ENCODE data around the gene CDH5. TPM values are rescaled to one million over a fixed set of nuclear protein-coding genes. Genes with fewer than 3 reads are reported as not detected.

Gene CDH5
- total and polyA plus RNA-seq, 2 of the 4 experiments (the other 2 are of a cell fraction): not detected

DNA sequence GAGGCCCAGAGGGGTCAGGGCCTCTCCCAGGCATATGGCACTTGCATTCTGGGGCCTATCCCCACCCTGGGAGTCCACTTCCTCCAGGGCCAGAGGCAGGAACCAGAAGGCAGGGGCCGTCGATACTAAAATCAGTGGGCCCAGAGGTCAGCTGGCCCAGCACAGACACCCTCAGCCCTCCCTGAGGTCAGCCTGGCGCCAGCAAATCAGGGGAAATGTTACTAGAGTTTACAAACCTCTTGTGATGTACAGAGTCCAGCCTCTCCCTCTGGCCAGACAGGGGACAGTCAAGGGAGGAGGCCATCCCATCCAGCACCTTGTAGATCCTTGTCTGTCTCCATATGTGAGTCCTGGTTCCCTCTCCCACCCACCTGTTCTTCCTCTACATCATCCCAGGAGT is 10.8 kb downstream of the CDH5 start:
- H2BK20ac ChIP-seq (ENCODE audit: low read depth, low read length): no peak overlapping the region
- DNase-seq (no peak), ATAC-seq (ENCODE audit: low read depth) (no peak)
- TF ChIP-seq ELK1 (IDR thresholded peaks at IDR 0.05; ENCODE audit: borderline replicate concordance, low read depth, low read length) (no peak), SMC3 (IDR thresholded peaks at IDR 0.05; ENCODE audit: low read depth, low read length) (no peak), FOS (IDR thresholded peaks at IDR 0.05; ENCODE audit: low read depth, low read length) (no peak), CHD1 (IDR thresholded peaks at IDR 0.05; ENCODE audit: low read depth, low read length) (no peak), CEBPB (IDR thresholded peaks at IDR 0.05; ENCODE audit: low read depth, low read length) (no peak), MAZ (IDR thresholded peaks at IDR 0.05; ENCODE audit: borderline replicate concordance, low read depth, low read length) (no peak), RCOR1 (IDR thresholded peaks at IDR 0.05; ENCODE audit: insufficient replicate concordance, low read length) (no peak), MAFK (IDR thresholded peaks at IDR 0.05; ENCODE audit: low read depth, low read length) (no peak), POLR2A (IDR thresholded peaks at IDR 0.05; ENCODE audit: low read depth, low read length) (no peak), NFE2L2 (IDR thresholded peaks at IDR 0.05; ENCODE audit: low read depth, low read length) (no peak)
- TF ChIP-seq, protein P1, sequence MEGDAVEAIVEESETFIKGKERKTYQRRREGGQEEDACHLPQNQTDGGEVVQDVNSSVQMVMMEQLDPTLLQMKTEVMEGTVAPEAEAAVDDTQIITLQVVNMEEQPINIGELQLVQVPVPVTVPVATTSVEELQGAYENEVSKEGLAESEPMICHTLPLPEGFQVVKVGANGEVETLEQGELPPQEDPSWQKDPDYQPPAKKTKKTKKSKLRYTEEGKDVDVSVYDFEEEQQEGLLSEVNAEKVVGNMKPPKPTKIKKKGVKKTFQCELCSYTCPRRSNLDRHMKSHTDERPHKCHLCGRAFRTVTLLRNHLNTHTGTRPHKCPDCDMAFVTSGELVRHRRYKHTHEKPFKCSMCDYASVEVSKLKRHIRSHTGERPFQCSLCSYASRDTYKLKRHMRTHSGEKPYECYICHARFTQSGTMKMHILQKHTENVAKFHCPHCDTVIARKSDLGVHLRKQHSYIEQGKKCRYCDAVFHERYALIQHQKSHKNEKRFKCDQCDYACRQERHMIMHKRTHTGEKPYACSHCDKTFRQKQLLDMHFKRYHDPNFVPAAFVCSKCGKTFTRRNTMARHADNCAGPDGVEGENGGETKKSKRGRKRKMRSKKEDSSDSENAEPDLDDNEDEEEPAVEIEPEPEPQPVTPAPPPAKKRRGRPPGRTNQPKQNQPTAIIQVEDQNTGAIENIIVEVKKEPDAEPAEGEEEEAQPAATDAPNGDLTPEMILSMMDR (conservative IDR thresholded peaks at IDR 0.05; ENCODE audit: low read depth, low read length): no peak
- no peaks in the 10 kb centered on the region; the same call in 1 of the 2 replicates for H3K4me1 ChIP-seq (ENCODE audit: control insufficient read depth, insufficient read depth, low read length)
- POLR2A ChIA-PET (ENCODE audit: unreplicated experiment): no interaction called here
- H4K5ac ChIP-seq (ENCODE audit: low read depth, low read length): no peak overlapping the region
- no peak overlapping the region for H3K4ac ChIP-seq (ENCODE audit: low read depth, low read length)
- H2BK15ac ChIP-seq (ENCODE audit: low read depth, low read length): no peak overlapping the region
- H3K27ac ChIP-seq (ENCODE audit: insufficient read depth, low read length): no peak overlapping the region
- no CpG with 5 or more reads among the region's 3 CpGs for WGBS, 2 experiments (ENCODE audit: extremely low coverage in 2 of 2, insufficient read length in 1 of 2)
- no peak overlapping the region for H4K8ac ChIP-seq (ENCODE audit: low read depth in 2 of 2, low read length in 2 of 2)
- H3K4me2 ChIP-seq (ENCODE audit: low read depth, low read length): no peak overlapping the region
- H3K4me3 ChIP-seq (ENCODE audit: insufficient read depth, low read depth, low read length): no peak overlapping the region
- CTCF ChIA-PET: no interaction called here
- H3K9ac ChIP-seq (ENCODE audit: low read depth, low read length): no peak overlapping the region
- no peaks in the 10 kb centered on the region for H4K20me1 ChIP-seq (ENCODE audit: insufficient read depth, low read length)
- no peak overlapping the region for H3K56ac ChIP-seq (ENCODE audit: extremely low read depth, insufficient read depth, low read length)
- H3K18ac ChIP-seq (ENCODE audit: low read depth, low read length): no peak overlapping the region
- intact Hi-C loops (cut with micrococcal nuclease) (no loop called here), in situ Hi-C loops (cut with MboI; ENCODE audit: low sequenced_read_pairs) (no loop called here), dilution Hi-C loops (cut with HindIII; ENCODE audit: low sequenced_read_pairs, unreplicated experiment) (no loop called here)
- no peak overlapping the region for H4K91ac ChIP-seq (ENCODE audit: insufficient read depth, low read depth, low read length)
- H2BK120ac ChIP-seq (ENCODE audit: low read depth, low read length): no peak overlapping the region
- no peak overlapping the region for H2AFZ ChIP-seq (replicated peaks; ENCODE audit: low read length, poor library complexity)
- H3K27me3 ChIP-seq (ENCODE audit: control insufficient read depth, insufficient read depth, low read length): peaks cover 16% of the 10 kb centered on the region; the same call in 1 of the 2 replicates
- H3K14ac ChIP-seq (replicated peaks; ENCODE audit: low read depth, low read length): no peak overlapping the region
- no peaks in the 10 kb centered on the region for H3K9me3 ChIP-seq (ENCODE audit: control insufficient read depth, insufficient read depth, low read length)
- H2AK5ac ChIP-seq (ENCODE audit: low read depth, low read length): no peak overlapping the region
- H2AK9ac ChIP-seq (replicated peaks; ENCODE audit: low read depth, low read length, poor library complexity): no peak overlapping the region
- H3K9me1 ChIP-seq (ENCODE audit: insufficient read depth, low read length): no peaks in the 10 kb centered on the region
- H2BK5ac ChIP-seq (ENCODE audit: low read depth, low read length, poor library complexity, severe bottlenecking): no peak overlapping the region
- no peak overlapping the region for H3K23ac ChIP-seq (ENCODE audit: low read depth, low read length)
- no peaks in the 10 kb centered on the region for H3K36me3 ChIP-seq (ENCODE audit: control insufficient read depth, insufficient read depth, low read length)
- no TSS peak for BruUV-seq (replicated peaks)
- no peaks in the 10 kb centered on the region for H3K79me1 ChIP-seq (ENCODE audit: low read depth in 1 of 2, low read length in 2 of 2)

All from IMR-90 (cell line).